Hepatocyte (in vitro differentiated cells): ENCODE measurements around the gene EPHX1.

Experiments
- EZH2 ChIP-seq: fragments of 200-600 bp; sonication (generic); IDR thresholded peaks from 2 replicates; pipeline ENCODE4 v1.6.1; 2016; ENCODE audit warnings: antibody characterized with exemption, mild to moderate bottlenecking, borderline replicate concordance
- EZH2phosphoT487 ChIP-seq: fragments of 200-600 bp; sonication (generic); IDR thresholded peaks from one replicate; pipeline ENCODE4 v1.6.1; 2018; ENCODE audit warnings: antibody characterized with exemption, mild to moderate bottlenecking, low read depth, moderate library complexity; ENCODE audit not compliant: unreplicated experiment, severe bottlenecking
- TF ChIP-seq, protein P1 (sequence below): fragments of 200-600 bp; sonication (generic); IDR thresholded peaks from 2 replicates; pipeline ENCODE4 v1.5.1; 2016; ENCODE audit warnings: antibody characterized with exemption, mild to moderate bottlenecking; ENCODE audit not compliant: poor library complexity

DNA sequence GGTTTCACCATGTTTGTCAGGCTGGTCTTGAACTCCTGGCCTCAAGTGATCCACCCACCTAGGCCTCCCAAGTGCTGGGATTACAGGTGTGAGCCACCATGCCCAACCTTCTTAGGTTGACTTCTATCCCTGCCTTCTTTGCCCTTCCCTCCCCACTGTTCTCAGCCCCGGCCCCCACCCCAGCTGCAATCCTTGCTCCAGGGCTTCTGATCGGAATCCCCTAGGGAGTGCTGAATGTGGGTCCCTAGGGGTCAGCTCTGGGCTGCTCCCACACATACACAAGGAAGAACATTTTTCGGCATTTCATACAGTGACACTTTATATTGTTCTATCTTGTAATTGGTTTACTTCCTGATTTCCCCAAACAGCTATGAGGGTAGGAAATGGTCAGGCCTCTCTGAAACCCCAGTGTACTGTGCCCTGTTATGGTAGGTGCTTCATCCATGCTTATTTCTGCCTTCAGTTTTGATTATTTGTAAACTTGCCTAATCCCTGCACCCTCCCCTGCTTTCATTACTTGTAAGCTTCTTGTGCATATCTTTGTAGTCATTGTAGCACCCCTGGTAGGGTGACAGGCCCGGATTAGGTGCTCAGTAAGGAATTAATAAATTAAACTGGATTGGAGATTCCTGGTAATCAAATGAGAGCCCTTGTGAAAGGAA is 38.1 kb upstream of the EPHX1 start:
- TF ChIP-seq, protein P1, sequence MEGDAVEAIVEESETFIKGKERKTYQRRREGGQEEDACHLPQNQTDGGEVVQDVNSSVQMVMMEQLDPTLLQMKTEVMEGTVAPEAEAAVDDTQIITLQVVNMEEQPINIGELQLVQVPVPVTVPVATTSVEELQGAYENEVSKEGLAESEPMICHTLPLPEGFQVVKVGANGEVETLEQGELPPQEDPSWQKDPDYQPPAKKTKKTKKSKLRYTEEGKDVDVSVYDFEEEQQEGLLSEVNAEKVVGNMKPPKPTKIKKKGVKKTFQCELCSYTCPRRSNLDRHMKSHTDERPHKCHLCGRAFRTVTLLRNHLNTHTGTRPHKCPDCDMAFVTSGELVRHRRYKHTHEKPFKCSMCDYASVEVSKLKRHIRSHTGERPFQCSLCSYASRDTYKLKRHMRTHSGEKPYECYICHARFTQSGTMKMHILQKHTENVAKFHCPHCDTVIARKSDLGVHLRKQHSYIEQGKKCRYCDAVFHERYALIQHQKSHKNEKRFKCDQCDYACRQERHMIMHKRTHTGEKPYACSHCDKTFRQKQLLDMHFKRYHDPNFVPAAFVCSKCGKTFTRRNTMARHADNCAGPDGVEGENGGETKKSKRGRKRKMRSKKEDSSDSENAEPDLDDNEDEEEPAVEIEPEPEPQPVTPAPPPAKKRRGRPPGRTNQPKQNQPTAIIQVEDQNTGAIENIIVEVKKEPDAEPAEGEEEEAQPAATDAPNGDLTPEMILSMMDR = no peak
- no peak for TF ChIP-seq EZH2phosphoT487
- no peak for TF ChIP-seq EZH2
